ENCODE data around the gene CAMK2B.

GRCh38 chr7:44215531-44215930 is 109.9 kb downstream of the CAMK2B start:
- TF ChIP-seq POLR2A (IDR thresholded peaks at IDR 0.05) (no peak), CTCF (IDR thresholded peaks at IDR 0.05) (no peak)

Measured in thyroid gland (tissue), 4 donors.